HG02798 (cell line): Measurements from ENCODE around the gene TNFRSF13B.
"Not testable (repeated sequence)": the region's sequence is repeated elsewhere in the genome, so short reads cannot be mapped to it uniquely, and the experiment has no call there.

Source experiments
- ATAC-seq: cut with Tn5 transposase; IDR thresholded peaks from one replicate; pipeline ENCODE4 v1.9.1; 2021; ENCODE audit warnings: mild to moderate bottlenecking; ENCODE audit not compliant: unreplicated experiment, poor library complexity

The TNFRSF13B gene

DNA sequence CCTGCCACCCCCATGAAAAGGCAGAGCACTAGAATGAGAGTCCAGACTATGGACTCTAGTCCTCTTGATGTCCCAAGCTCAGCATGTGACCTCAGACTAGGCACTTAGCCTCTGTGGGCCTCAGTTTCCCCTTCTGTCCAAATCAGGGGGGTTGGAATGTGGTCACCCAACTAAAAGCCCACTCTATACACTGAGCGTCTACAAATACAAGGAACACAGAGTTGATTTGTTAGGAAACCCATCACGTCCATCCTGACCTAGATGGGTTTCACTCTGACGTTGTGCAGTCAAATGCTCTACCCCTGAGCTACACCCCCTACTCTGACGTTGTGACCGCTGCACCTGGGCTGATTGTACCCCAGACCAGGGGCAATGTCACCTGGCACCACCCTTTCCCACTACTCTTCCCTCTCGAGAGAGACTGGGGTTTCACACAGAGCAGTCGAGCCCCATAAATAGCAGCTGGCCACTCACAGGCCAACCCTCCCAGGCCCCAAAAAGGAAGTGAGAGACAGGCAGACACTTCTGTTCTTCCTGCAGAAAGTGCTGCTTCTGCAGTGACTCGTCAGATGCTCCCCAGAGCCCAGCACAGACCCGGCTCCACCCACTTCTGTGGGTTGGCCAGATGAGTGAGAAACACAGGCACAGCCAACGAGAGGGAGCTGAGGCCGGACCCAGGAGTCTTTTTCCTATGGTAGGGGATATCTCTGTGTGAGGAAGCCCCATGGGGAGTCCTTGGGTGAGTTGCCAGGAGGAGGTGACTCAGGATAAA is 16.1 kb upstream of the TNFRSF13B start:
- peak; percentile 67 for ATAC-seq

DNA sequence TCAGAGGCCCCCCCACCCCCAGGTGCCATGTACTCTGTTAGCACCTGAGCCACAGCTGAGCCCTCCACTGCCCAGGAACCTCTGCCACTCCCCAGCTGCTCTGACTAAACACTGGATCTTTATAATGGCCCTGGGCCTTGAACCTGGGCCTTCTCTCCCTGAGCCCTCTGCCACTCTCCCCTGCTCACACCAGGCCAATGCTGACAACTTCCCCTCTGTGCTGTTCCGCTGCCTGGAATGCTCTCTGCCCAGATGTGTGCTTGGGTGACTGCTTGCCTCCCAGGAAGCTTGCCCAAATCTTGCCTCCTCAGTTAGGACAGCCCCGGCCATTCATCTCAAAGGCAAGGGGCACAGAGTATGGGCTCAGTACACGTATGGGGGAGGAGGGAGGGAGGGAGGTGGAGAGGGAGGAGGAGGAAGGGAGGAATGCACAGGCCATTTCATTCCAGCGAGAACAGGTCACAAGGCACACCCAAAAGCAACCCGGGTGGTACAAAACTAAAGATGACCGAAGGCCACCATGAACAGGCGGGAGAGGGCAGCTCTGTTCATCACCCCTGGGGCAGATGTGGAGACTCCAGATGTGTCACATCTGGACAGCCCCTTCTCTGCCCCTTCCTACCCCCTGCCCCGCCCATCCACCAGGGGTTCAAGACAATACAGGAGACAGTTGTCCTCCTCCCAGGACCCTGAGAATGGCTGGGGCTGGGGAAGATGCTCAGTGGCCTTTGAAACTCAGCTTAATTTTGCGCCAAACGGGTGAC is 15.3 kb upstream of the TNFRSF13B start:
- ATAC-seq = no peak

DNA sequence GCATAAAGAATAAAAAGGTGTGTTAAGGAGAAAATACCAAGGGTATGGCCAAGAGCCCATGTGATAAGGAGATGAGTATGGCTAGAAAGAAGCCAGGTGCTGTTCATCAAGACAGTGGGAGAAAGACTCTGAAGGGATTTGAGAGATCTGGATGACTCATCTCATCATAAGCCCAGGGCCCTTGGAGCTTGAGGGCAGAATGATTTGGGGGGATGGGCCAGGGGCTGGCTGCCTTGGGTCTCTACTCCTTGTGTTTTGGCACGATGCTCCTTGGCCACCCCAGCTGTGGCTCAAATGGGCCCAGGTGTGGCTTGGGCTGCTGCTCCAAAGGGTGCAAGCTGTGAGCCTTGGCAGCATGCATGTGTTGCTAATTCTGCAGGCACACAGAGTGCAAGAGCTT is 14.5 kb upstream of the TNFRSF13B start:
- no peak for ATAC-seq

DNA sequence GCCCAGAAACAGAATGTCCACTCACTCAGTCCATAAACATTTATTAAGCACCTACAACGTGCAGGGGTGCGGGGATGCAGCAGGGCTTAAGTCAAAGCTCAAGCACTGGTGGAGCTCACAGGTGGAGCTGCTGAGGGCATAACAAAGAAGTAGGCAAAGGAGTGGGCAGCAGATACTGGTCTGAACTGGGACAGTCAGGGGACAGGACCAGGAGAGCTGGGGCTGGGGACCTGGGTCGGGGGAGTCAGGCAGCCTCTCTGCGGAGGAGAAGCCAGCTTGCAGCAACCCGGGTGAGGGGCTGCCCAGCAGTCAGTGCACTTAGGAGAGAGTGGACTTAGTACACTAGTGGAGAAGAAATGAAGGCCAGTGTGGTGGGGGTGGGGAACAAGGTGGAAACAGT is 10.0 kb upstream of the TNFRSF13B start:
- ATAC-seq = no peak

DNA sequence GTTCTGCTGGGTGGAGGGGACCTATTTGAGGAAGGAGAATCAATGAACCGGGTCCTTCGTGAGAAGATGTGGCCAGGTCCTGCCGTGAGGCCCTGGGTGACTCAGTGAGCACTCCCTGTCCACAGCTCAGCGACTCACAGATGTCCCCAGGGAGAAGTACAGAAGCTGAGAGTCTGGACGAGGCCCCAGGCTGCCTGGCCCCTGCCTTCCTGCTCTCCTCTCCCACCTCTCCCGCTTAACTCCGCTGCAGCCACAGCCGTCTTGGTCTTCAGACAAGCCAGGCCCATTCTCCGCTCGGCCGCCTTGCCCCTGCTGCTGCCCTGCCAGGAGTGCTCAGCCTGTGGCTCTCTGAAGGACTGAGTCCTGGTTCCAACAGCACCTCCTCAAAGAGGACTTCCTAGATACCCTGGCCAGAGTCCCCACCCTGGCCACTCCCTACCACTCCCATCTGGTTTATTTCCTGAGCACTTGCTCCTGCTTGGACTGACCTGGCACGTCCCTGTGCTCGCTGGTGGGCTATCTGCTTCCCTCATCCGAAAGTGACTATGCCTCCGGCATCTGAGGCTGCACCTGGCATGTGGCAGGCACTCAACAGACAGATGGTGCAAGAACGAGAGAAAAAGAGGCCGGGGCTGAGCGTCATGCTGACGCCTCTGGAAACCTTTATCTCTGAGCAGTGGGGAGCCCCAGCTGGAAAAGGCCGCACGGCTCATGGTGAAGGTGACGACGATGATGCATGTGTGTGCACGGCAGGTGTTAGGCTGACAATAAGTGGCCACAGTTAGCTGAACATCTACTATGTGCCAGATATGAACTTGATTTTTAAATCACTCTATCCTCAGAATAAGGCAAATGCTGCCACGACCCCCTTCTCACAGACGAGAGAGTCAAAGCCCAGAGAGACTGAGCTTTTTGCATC is 9.2 kb upstream of the TNFRSF13B start:
- ATAC-seq = peak; percentile 36

DNA sequence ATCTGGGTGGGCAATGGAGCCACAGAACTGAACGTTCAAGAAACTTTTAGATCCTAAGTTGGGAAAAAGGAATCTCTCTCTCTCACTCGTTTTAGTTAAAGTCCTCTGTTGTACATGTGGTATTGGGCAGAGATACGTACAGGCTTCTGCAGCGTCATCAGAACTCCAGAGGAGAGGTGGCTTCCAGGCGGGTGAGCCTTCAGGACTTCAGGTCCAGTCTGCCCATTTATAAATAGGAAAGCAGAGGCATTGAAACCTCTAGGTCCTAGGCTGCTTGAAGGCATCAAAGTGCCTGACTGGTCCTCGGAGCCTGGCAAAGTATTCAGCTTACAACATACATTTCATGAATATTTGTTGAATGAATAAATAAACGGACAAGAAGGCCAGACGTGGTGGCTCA is 8.1 kb upstream of the TNFRSF13B start:
- ATAC-seq = no peak

DNA sequence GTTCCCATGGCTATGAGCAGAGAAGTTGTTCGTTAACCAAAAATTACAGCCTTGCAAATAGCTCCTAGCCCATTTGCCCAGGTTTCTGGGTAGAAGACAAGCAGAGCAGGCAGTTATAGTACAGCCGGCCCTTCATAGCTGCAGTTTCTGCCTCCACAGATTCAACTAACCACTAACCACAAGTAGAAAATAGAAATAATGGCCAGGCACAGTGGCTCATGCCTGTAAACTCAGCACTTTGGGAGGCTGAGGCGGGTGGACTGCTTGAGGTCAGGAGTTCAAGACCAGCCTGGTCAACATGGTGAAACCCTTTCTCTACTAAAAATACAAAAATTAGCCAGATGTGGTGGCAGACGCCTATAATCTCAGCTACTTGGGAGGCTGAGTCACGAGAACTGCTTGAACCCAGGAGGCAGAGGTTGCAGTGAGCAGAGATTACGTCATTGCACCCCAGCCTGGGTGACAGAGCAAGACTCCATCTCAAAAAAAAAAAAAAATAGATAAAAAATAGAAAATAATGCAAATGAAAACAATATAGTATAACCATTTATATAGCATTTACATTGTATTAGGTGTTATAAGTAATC is 7.4 kb upstream of the TNFRSF13B start:
- ATAC-seq = peak; percentile 26

DNA sequence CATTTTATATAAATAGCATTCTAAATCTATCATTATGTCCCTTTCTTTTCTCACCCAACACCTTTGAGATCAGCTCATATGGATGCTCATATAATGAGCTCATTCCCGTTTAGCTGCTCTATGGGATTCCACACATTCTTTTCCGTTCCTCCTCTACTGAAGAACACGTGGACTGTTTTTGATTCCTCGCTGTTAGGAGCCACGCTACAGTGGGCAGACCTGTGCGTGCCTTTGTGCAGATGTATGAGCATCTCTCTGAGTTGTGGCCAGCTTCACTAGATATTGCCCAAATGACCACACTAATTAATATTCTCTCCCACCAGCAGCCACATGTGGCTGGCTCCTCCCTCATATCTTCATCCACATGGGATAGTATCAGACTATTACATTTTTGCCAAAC is 6.0 kb upstream of the TNFRSF13B start:
- no peak for ATAC-seq

DNA sequence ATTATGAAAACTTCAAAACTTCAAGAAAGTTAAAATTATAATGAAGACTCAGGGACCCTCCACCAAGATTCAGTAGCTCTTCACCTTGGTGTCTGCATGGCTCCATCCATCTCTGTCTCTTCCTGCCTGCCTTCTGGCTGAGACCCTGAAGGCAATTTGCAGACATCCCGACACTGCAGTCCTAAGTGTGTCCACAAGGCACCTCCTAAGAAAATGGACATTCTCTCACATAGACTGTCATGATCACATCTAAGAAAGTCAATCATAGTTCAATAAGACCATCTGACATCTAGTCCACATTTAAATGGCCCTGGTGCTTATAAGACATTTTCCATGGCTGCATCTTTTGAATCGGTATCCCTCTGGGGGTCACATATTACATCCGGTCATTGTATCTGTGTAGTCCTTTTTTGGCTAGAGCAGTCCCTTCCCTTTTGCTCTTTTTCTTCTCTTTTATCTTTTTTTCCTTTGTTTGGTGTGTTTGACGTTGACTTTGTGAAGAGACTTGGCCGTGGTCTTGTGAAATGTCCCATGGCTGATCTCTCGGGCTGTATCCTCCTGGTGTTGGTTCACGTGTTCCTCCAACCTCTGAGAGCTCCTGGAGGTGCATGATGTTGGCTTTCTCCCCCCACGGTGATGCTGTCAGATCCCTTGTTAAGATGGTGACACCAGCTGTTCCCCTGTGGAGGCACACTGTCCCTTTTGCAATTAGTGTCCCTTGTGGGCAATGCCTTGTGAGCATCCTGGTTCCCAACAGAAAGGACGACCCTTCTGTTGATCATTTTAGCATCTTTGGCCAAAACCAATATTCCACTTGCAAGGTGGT is 5.0 kb upstream of the TNFRSF13B start:
- no peak for ATAC-seq

DNA sequence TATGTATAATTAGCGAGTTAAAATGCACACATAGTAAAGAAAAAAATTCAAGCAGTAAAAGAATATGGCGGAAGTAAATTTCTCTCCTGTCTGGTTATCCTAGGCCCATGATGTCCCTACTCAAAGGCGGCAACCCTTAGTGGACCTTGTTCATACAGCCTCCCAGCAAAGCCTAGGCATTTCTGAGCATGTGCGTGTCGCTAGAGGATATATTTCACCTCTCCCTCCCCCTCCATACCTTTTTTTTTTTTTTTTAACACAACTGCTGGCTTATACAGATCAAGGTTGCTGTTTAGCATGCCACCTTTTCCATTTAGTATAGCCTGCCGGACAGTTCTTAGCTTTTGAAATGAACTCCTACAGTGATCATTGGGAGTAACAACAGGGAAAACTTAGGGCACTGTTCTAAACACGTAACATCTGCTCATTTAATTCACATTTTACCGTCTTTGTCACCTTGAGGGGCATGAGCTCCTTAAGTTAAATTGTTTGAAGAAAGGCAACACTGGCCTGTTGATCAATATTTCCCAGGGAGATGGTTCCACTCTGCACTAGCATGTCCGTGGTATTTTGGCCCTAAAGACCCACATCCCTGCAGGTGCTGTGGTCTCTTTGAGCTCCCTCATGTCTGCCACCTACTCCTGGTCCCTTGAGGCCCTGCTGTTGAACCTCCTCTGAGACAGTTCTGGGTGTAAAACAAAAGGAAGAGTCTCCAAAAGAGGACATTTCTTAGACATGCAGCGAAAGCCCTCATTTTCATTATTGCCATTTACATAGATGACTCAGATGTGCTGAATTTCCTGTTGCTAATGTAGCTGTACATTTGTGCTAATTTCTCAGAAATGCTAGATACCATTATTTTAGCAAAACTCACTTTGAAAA is 4.1 kb upstream of the TNFRSF13B start:
- ATAC-seq = peak; percentile 19

DNA sequence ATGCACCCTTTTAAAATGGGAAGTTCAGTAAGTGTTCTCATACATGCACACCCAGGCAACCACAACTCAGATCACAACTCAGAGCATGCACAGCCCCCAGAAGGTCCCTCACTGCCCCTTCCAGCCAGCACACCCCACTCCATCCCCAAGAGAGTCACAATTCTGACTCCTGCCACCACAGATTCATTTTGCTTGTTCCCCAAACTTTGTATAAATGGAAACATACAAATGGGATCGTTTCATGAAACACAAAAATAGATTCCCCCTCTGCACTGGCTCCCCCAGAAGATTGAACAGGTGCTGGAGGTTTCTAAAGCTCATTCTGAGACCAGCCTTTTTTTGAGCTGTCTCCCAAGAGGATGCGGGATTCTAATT is 3.3 kb upstream of the TNFRSF13B start:
- ATAC-seq = no peak

DNA sequence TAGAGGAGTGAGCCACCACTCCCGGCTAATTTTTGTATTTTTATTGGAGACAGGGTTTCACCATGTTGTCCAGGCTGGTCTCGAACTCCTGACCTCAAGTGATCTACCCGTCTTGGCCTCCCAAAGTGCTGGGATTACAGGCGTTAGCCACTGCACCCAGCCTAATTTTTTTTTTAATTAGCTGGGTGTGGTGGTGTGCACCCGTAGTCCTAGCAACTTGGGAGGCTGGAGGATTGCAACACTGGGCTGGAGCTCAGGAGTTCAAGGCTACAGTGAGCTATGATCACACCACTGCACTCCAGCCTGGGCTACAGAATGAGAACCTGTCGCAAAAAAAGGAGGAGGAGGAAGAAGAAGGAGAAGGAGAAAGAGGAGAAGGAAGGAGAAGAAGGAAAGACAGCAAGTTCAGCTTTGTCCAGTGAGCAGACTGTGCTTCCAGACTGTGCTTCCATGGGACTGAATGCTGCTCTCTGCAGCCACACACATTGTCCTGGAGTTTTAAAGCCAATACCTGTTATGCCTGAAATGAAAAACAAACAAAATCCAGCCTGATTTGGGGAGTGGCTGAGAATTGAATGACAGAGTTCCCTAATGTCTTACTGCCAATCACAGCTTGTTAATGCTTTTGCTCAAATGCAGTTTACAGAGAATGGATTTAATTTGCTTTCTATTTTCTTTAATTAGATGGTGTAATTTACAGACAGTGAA is 2.8 kb upstream of the TNFRSF13B start:
- no peak for ATAC-seq

DNA sequence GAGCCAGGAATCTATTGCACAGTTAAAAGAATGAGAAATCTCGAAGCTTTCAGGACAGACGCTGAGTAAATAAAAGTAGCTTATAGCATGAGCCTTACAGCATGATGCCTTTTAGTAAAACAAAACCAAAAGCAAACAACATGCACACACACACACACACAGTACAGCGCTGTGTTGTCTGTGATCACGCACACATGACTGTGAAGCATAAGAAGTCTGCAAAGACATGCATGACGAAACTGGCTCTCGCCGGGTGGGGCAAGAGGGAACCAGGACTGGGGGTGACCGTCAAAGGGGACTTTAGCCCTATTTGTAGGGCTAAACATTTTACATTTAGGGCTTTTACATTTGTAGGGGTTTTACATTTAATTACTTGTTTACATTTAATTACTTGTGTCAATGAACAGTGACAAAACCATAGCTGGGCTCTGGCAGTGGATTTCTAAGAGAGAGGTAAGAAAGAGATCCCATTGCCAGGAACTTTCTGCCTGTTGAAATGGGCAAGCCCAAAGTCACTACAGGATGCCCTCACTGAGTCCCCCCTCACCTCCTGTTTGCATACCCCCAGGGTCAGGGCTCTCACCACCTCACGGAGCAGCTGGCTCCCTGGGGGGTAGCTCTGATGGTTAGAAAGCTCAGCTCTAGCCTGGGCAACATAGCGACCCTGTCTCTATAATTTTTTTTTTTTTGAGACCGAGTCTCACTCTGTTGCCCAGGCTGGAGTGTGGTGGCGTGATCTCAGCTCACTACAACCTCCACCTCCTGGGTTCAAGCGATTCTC is 2.0 kb upstream of the TNFRSF13B start:
- peak; percentile 25 for ATAC-seq

DNA sequence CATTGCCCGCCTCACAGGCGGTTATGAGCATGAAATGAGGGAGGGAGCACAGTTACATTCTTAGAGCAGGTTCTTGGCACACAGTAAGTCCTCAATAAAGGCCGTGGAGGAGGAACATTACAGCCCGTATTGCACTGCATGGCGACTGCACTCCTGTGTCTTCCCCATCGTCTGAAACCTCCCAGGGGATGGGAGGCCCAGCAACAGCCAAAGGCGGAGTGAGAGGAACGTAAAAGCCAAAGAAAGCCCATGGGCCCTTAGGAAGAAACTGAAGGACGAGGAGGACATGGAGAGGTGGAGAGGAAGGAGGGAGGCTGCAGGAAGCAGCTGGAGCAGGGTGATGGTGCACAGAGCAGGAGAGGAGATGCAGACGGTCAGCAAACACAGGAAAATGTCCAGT is 1.1 kb upstream of the TNFRSF13B start:
- not testable (repeated sequence) for ATAC-seq

DNA sequence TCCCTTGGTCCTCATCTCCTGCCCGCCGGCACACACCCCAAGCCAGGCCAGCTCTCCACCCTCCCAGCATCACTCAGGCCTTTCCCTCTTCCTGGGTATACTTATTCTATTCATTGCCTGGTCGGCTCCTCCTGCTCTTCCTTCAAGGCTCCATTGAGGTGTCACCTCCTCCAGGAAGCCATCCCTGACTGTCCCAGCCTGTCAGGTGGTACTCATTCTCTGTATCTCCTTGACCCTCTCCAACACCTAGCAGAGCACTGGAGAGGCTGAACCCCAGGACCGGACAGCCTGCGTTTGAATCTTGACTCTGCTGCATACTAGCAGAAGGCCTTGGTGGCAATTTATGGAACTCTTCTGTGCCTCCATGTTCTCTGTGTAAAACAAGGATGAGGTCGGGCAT is 428 bp upstream of the TNFRSF13B start:
- no peak for ATAC-seq

DNA sequence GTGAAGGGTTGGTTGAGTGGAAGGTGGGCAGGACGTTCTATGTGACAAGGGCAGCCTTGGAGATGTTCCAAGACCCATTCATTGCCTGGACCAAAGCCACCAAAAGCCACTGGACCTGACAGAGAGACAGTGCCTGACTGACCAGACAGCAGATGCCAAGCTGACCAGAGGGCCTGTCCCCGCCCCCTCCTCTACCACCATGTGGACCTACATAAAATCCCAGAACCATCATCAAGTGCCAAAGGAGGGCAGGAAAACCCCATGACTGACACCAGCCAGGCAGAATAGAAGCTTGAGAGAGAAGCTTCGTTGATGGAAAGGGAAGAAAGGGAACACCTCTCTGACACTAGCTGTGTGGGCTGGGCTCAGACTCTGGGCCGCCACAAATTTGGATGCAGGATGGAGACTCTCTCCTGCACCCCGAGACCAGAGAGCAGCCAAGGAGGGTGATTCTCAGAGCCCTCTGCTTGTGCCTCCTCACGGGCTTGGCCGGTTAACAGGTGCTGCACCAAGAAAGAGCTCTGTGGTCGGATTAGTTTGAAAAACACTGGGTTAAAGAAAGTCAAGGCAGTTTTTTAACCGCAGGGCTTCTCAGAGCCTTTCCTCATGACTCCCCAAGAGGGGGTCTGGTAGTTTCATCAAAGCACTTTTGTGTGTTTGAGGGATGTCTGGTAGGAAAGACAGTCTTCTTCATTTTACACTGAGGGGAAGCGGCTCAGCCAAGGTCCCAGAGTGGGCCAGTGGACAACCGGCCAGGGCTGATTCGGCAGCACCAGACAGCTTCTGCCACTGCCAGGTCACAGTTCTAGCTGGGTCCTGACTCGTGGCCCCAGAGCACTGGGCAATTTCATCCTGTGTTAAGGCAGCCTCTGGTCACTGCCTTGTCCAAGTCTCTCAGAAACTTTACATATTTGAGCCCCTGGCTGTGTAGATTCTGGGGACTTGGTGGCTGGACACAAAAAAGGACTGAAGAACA is 1.7 kb downstream of the TNFRSF13B start:
- peak; percentile 45 for ATAC-seq
